SIG-M5 treated with dmso at 0.1 percent for 504 hours (cell line): Measurements from ENCODE around the gene TTPAL.
A peak's percentile ranks its signal among the peaks of the same experiment; 100 is the strongest.
"Not testable (repeated sequence)": the region's sequence is repeated elsewhere in the genome, so short reads cannot be mapped to it uniquely, and the experiment has no call there.

Source experiments
- DNase-seq: peaks from one replicate; lab custom pipeline; 2025; ENCODE audit not compliant: unreplicated experiment; lab: John Stamatoyannopoulos, UW

Gene TTPAL

DNA sequence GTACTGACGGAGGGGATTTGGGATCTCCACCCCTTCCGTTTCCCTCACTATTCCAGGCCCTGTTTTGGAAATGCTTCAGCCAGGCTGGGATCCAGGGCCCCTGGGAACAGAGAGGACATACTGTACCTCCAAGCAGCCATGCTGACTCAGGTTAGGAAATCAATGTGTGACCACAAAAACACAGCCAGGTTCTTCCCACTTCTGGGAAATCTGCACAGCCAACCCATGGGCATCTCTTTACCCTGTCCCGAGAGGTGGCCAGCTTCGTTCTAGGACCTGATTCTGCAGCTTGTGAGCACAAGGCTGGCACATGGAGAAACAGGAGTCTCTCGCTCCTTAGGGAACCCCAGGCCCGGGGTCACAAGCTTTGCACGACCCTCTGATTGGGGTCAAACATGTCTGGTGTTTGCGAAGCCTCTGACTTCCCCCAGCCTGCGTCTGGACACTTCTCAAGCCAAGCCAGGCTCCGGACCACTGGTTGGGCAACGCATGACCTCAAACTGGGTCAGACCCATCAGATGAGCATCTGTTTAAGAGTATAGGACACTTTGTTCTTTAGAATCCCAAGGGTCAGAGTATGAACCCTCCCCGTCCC, 8.3 kb upstream of the TTPAL start:
- DNase-seq: no peak

DNA sequence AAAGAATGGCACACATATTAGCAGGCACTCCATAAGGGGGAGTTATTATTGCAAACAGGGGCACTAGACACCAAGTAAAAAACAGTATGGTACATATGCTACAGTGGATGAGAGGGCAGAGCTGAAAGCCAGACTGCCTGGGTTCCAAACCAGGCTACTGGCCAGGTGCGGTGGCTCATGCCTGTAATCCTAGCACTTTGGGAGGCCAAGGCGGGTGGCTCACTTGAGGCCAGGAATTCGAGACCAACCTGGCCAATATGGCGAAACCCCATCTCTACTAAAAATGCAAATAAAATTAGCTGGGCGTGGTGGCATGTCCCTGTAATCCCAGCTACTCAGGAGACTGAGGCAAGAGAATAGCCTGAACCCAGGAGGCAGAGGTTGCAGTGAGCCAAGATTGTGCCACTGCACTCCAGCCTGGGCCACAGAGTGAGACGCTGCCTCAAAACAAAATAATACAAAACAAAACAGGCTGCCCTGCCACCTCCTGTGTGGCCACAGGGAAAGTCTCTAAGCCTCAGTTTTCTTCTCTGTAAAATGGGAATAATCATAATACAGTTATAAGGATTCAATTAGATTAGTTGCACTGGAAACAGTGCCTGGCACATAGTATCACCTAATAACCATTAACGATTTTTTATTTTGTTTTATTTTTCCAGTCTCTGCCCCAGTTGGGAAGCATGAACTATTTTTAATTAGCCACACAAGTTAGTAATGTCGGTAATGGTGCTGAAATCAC, 7.5 kb upstream of the TTPAL start:
- no peak for DNase-seq

DNA sequence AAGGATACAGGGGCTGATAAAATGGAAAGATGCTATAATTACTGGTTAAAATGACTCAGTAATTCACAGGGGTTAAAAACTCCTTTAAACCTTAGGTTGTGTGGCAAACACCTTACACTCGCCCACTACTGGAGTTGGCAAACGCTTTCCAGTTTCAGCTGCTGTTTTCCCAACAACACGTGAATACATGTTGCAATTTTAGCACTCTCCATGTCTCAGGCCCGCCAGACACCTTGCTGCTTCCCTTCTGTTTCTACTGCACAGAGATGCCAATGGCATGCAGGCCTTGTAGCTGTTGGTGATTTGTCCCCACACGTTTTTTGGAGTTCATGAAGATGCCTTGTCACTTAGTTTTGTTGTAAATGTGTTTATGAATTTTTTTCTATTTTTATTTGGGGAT, 5.3 kb upstream of the TTPAL start:
- no peak for DNase-seq

DNA sequence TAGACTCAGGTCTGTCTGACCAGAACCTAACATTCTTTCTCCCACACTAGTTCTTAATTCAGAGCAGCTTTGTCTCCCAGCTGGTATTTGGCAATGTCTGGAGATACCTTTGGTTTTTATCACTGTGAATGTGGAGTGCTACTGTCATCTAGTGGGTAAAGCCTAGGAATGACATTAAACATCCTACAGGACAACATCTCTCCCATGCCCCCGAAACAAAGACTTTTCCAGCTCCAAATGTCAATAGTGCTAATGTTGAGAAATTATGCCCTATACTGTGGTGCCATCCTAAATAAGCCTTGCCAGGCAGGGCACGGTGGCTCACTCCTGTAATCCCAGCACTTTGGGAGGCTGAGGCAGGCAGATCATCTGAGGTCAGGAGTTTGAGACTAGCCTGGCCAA, 4.2 kb upstream of the TTPAL start:
- no peak for DNase-seq

DNA sequence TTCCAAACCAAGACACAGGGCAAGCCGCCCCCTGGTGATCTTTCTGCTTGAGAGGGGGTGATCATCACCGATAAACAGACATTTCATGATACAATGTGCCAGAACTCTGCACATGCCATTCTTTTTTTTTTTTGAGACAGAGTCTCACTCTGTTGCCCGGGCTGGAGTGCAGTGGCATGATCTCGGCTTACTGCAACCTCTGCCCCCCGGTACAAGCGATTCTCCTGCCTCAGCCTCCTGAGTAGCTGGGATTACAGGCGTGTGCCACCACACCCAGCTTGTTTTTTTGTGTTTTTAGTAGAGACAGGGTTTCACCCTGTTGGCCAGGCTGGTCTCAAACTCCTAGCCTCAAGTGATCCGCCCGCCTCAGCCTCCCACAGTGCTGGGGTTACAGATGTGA, 3.4 kb upstream of the TTPAL start:
- DNase-seq: not testable (repeated sequence)

DNA sequence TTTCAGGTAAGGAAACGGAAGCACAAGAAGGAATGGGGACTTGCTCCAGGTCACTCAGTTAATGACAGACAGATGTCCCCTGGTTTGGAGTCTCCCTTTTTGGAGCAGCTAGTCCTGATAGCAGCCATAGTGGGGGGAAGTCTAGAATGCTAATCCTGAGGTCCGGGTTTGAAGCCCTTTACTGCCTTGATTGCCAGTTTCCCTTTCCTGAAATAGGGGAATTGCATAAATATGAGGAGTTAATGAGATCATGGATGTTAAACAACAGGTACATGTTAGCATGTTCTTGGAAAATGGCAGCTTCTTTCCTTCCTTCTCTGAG, 341 bp upstream of the TTPAL start:
- no peak for DNase-seq

DNA sequence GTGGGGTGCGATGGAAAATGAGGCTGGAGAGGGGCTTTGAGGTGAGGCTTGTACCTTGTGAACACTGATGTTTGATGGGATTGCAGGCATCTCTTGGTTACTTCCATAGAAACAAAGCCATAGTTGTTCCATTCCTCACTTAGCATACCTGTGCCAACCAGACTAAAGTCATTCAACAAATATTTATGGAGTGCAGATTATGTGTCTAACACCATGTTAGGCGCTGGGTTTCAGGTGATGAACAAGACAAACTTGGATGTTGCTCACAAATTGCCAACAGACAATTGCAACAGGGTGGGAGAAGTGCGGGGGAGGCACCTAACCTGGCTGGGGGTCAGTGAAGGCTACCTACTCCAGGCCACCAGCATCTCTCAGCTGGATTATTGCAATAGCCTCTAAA, 1.5 kb downstream of the TTPAL start:
- no peak for DNase-seq

DNA sequence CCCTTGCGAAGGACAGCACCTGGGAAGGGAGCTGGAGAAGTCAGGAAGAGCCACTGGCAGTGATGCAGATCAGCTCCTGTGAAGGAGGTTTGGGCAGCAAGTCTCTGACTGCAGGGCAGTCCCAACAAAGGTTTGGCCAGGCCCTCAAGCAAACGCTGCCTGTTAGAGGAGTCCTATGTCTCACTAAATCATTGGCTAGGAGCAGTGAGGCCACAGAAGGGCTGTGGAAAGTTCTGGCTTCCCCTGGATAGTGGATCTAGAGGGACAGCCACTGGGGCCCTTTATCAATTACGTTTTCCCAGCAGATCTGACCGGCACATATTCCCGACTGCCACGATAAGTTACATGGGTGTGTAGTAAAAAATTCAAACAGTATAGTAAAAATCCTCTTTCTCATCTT, 2.5 kb downstream of the TTPAL start:
- no peak for DNase-seq

DNA sequence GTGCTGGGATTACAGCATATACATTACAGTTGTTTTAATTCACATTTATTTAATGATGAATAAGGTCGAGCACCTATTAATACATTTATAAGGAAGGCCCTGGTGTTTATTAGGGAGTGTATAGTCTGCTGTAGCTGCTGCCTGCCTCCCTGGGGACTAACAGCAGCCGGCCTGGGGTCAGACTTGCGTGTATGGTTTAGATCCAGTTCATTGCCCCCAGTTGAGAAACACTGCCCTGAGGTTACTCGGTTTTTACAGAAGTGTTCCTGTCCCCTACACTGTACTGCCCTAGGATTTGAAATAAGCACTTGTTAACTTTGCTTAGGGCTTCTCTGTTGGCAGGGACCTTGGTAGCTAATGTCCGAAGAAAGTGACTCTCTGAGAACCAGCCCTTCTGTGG, 4.0 kb downstream of the TTPAL start:
- DNase-seq: no peak

DNA sequence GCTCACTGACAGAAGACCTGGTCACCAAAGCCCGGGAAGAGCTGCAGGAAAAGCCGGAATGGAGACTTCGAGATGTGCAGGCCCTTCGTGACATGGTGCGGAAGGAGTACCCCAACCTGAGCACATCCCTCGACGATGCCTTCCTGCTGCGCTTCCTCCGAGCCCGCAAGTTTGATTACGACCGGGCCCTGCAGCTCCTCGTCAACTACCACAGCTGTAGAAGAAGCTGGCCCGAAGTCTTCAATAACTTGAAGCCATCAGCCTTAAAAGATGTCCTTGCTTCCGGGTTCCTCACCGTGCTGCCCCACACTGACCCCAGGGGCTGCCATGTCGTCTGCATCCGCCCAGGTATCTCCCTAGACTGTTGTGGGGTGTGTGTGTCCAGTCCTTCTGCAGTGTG, 4.4 kb downstream of the TTPAL start:
- DNase-seq: no peak

DNA sequence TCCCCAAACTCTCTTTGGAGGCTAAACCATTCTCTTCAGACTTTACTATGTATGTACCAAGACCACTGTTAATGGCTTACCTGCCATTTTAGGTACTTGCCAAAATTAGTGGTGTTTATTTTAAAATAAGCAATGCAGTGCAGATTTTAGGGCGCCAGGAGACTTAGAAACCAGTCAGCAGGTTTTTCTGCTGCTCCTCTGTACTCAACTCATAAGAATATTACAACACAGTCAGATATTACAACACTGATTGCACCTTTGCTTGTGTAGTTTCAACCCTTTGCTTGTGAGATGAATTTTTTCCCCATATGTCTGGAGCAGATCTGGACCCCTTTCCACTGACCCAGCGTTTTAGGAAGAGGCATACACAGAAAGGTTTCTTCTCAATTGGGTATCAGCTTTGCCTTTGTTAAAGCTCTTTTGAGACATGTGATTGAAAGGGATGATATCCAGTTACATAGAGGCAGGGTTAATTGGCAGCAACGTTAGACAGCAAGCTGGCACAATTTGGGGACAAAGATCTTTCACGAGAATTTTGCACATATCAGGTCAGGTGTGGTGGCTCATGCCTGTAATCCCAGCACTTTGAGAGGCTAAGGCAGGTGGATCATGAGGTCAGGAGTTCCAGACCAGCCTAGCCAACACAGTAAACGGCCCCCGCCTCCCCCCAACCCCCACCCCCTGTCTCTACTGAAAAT, 6.2 kb downstream of the TTPAL start:
- DNase-seq: no peak

DNA sequence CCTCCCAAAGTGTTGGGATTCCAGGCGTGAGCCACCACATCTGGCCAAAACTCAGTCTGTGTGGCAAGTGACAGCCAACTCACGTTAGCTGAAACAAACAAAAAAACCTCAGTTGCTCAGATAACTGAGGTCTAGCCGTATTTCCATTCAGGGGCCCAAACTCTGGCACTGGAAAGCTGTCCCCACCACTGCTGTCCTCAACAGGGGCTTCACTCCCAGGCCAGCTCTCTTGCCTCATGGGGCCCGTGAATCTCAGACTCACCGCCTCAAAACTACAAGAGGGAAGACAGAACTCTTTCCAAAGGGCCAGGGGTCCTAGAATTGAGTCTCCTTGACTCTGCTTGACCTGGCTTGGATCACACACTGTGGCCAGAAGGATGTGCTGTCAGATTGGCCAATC, 7.4 kb downstream of the TTPAL start:
- DNase-seq: no peak

DNA sequence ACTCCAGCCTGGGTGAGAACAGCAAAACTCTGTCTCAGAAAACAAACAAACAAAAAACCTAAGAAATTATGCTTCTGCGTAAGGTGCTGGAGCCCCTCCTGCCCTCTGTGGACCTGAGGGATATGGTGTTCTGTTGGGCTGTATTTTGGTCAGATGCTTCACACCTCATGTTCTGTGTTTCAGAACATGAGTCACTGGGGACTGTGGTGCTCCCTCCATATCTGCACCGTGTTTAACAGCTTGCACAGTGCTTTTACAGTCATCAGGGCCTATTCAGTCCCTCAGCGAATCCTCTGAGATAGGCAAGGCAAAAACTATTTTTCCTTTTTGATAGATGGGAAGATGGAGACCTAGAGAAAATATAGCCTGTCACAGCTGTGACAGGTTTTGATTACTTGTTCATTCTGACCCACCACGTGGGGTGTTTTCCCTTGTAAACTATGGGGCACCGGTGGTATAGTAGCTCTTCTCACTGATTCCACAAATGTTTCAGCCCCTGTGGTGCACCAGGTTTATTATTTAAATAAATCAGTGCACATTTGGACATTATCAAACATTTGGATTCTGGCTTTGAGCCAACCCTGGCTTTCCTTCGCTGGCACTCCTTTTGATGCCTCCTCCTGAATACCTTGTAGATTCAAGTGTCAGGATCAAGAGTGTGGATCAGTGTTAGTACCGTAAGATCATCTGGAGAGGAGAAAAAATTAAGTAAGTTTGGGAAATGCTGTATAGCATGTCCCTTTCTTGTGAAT, 9.6 kb downstream of the TTPAL start:
- no peak for DNase-seq

DNA sequence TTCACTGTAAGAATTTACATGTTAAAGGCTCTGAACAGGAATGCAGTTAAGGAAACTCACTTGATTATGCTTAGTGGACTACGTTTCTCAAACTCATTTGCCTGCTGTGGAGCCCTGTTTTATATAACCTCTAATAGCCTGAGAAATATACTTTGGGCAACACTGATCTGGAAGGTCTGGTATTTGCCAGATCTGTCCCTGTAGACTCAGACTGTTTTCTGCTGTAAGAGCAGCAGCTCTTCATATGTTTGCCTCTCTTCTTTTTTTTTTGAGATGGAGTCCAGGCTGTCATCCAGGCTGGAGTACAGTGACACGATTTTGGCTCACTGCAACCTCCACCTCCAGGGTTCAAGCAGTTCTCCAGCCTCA, 10.1 kb downstream of the TTPAL start:
- DNase-seq: no peak

DNA sequence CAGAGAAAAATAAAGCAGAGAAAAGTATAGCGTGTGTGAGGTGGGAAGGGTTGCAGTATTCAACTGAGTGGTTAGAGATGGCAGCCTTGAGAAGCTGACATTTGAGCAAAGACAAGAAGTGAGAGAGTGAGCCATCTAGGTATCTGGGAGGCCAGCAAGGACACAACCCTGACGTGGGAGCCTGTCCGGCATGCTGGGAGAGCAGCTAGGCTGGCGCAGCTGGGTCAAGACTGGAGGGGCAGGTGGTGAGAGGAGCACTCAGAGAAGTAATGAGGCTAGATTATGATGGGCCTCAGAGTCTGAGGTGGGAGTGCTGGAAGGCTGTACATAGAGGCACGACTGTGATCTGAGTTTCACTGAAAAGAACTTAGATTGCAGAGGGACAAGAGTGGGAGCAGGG, 12.9 kb downstream of the TTPAL start:
- no peak for DNase-seq

DNA sequence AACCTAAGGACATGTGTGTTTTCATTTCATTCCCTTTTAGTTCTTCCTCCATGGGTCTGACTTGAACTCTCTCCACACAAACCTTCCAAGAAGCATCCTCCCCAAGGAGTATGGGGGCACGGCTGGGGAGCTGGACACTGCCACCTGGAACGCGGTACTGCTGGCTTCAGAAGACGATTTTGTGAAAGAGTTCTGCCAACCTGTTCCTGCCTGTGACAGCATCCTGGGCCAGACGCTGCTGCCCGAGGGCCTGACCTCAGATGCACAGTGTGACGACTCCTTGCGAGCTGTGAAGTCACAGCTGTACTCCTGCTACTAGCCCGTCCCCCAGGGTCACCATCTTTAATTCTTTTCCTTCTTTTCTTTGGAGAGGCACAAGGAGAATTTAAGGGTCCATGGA, 13.5 kb downstream of the TTPAL start:
- no peak for DNase-seq

DNA sequence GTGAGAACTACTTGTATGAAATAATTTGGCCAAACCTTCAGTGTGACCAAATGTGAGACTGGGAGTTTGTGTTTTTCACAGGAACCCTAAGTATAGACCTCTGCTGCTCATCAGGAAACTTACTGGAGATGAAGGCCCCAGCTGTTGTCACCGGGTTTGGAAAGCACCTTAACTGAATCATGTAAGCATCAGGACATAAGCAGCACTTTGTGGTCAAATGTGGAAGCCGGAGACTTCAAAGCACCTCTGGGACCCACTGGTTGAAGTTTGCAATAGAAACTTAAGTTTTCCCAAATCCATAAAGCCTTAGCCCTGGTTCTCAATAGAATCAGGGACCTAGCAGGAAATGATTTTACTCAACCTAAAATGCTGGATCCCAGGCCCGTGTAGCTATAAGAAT, 14.3 kb downstream of the TTPAL start:
- DNase-seq: no peak

DNA sequence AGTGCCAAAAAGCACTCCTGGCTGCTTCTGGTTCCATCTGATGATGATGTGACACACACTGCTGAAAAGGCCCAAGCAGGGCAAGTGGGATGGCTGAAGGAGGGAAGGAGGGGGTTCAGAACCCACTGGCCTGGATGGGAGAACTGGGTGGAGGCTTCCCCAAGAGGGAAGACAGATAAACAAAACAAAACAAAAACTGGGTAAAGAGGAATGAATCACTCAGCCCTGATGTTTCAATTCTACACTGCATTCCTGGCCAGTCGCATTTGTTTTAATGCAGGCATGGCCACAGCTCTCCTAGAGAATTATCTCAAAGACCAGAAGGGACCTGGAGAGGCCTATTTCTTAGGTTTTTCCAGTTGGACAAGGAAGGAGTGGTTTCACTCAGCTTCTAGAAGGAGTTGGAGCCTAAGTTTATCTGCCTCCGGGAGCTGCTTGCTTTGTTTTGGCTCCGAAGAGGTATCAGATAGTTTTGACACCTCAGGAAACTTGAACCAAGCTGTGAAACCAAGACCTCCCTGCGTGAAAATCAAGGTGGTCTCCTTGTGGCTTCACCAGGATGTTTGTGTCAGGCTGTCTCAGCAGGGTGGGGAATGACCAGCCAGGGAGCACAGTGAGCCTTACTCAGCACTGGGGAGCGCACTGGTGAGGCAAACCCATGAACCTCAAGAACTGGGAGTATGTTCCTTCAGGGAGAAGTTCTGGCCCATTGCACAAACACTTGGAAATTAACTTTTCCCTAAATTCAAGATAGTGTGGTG, 16.1 kb downstream of the TTPAL start:
- DNase-seq: no peak

DNA sequence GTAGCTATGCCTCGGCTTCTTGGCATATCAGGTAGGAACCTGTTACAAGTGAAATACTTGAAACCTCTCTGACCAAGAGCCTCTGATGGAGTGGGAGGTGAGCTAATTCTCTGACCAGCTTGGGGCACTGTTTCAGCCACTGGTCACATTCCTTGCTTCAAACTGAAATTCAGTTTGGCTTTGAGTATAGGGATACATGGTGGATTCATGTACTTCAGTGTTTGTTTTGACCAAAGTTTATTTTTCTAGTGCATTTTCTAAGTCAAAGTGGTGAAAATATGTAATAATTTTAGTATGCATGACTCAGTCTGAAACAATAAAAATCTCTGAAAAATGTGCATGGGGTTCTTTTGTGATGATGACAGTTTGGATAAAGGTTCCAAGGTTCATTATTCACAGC, 18.6 kb downstream of the TTPAL start:
- DNase-seq: no peak

DNA sequence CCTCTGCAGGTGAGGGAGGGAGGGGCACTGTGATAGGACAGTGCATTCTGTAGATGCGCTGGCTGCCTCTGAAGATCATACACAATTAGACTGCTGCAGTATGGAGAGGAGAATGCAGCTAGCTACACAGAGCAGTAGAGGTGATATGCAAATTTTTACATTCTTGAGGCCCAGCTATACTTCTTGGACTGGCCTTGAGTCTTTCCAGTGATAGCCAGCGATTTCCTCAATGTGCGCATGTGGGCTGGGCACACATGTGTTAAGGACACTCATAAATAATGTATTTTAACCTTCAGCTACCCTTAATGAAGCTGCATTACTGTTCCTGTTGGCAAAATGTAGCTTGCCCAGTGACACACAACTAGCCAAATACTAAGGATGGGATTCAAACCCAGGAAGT, 19.0 kb downstream of the TTPAL start:
- no peak for DNase-seq

DNA sequence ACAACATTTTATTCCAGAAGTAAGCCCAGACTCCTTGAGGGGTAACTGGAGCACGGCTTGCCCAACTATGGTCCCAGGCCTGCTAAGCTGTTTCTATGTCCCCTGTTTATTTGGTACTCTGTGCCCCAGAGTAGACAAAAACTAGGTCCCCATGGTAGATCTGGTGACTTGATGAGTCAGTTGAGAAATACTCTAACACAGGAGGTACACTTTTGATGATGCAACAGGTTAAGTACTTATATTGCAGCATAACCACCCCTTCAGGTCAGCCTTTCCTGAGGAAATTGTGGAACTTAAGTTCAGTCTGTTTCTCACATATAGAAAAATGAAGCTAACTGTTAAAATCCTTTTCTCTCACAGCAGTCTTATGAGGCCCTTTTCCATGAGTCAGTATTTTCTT, 19.6 kb downstream of the TTPAL start:
- DNase-seq: peak; percentile 76
